Muscle layer of duodenum (tissue), 2 donors: Measurements from ENCODE around the gene CEP19.
"Not testable (repeated sequence)": the region's sequence is repeated elsewhere in the genome, so short reads cannot be mapped to it uniquely, and the experiment has no call there.

Experiments used
- H3K27ac ChIP-seq: one replicate; pipeline ENCODE4 v1.7.0; 2013; ENCODE audit warnings: mild to moderate bottlenecking, low read length
- H3K27me3 ChIP-seq: one replicate; pipeline ENCODE4 v1.7.0; 2013; ENCODE audit warnings: low read depth, mild to moderate bottlenecking, control low read depth, low read length
- H3K36me3 ChIP-seq, 2 donors: one replicate each; pipeline ENCODE4 v1.7.0; 2013; ENCODE audit warnings: low read length in 2 of 2, control low read depth in 1 of 2, mild to moderate bottlenecking in 1 of 2; ENCODE audit not compliant: insufficient read depth in 2 of 2, control insufficient read depth in 1 of 2
- H3K4me1 ChIP-seq, 2 donors: one replicate each; pipeline ENCODE4 v1.7.0; 2013; ENCODE audit warnings: low read length in 2 of 2, mild to moderate bottlenecking in 2 of 2, control low read depth in 1 of 2, moderate library complexity in 1 of 2; ENCODE audit not compliant: insufficient read depth in 2 of 2, control insufficient read depth in 1 of 2
- H3K4me3 ChIP-seq, 2 donors: one replicate each; pipeline ENCODE4 v1.7.0; 2013; ENCODE audit warnings: low read length in 2 of 2, low read depth in 1 of 2, mild to moderate bottlenecking in 1 of 2
- H3K9me3 ChIP-seq, 2 donors: one replicate each; pipeline ENCODE4 v1.7.0; 2013; ENCODE audit warnings: low read length in 2 of 2, control low read depth in 1 of 2, mild to moderate bottlenecking in 1 of 2; ENCODE audit not compliant: control insufficient read depth in 1 of 2
- donor health status: healthy.

CEP19 gene, protein sequence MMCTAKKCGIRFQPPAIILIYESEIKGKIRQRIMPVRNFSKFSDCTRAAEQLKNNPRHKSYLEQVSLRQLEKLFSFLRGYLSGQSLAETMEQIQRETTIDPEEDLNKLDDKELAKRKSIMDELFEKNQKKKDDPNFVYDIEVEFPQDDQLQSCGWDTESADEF

GRCh38 chr3:196711838-196712513 lies at the start of gene CEP19, which contains the start of gene PIGX:
TSS of gene CEP19 (minus strand) at chr3:196712250. CDS start at chr3:196708657, 3,593 bp downstream.
TSS of gene PIGX (plus strand) at chr3:196712377.
- Histone ChIP-seq H3K27ac (peak within 1 kb of the TSS; percentile 91), H3K36me3 (no peaks in the 10 kb centered on the region), H3K4me3 (peak within 1 kb of the TSS; percentile 87 to 95), H3K4me1 (peaks cover 0 to 14% of the 10 kb centered on the region in 2 donors), H3K27me3 (no peaks in the 10 kb centered on the region), H3K9me3 (no peaks in the 10 kb centered on the region)

GRCh38 chr3:196757876-196758739 lies 46.1 kb upstream of the CEP19 start:
- Histone ChIP-seq H3K4me3 (no peak overlapping the region), H3K27me3 (no peaks in the 10 kb centered on the region), H3K4me1 (peaks cover 7% of the 10 kb centered on the region in 2 donors), H3K9me3 (peaks cover 0 to 4% of the 10 kb centered on the region in 2 donors), H3K36me3 (peaks cover 0 to 7% of the 10 kb centered on the region in 2 donors), H3K27ac (no peak overlapping the region)

- Histone ChIP-seq H3K9me3 (peaks cover 0 to 4% of the 10 kb centered on the region in 2 donors), H3K27me3 (no peaks in the 10 kb centered on the region), H3K36me3 (peaks cover 0 to 7% of the 10 kb centered on the region in 2 donors), H3K4me3 (no peak overlapping the region), H3K4me1 (peaks cover 7% of the 10 kb centered on the region in 2 donors), H3K27ac (no peak overlapping the region)
These were observed 44.7 kb upstream of the CEP19 start for GRCh38 chr3:196756732-196757131.

- no peaks in the 10 kb centered on the region for H3K27me3 ChIP-seq
- no peak overlapping the region for H3K4me3 ChIP-seq
- H3K9me3 ChIP-seq, result peaks cover 0 to 4% of the 10 kb centered on the region in 2 donors
- no peak overlapping the region for H3K27ac ChIP-seq
- peaks cover 0 to 7% of the 10 kb centered on the region in 2 donors for H3K36me3 ChIP-seq
- H3K4me1 ChIP-seq, result peaks cover 7% of the 10 kb centered on the region in 2 donors
These were observed 42.3 kb upstream of the CEP19 start for GRCh38 chr3:196754091-196754981.

- Histone ChIP-seq H3K27ac (no peak overlapping the region), H3K9me3 (peaks cover 0 to 4% of the 10 kb centered on the region in 2 donors), H3K4me3 (no peak overlapping the region)
These were observed 41.2 kb upstream of the CEP19 start for GRCh38 chr3:196753201-196753600.

GRCh38 chr3:196749125-196749524 lies 37.1 kb upstream of the CEP19 start:
- Histone ChIP-seq H3K9me3 (no peaks in the 10 kb centered on the region), H3K36me3 (no peaks in the 10 kb centered on the region), H3K4me1 (peaks cover 1 to 4% of the 10 kb centered on the region in 2 donors), H3K27me3 (no peaks in the 10 kb centered on the region), H3K27ac (no peak overlapping the region), H3K4me3 (no peak overlapping the region)

More at GRCh38 chr3:196753201-196753600, 41.2 kb upstream of the CEP19 start:
- Histone ChIP-seq H3K36me3 (peaks cover 0 to 7% of the 10 kb centered on the region in 2 donors), H3K4me1 (peaks cover 7% of the 10 kb centered on the region in 2 donors), H3K27me3 (no peaks in the 10 kb centered on the region)

DNA sequence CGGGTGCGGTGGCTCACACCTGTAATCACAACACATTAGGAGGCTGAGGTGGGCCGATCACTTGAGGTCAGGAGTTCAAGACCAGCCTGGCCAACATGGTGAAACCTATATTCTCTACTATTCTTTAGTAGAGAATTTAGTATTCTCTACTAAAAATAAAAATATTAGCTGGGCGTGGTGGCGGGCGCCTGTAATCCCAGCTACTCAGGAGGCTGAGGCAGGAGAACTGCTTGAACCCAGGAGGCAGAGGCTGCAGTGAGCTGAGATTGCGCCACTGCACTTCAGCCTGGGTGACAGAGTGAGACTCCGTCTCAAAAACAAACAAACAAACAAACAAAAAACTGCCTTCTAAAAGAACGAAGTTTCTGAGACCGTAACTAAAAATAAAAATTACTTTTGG lies 31.5 kb upstream of the CEP19 start:
- H3K27ac ChIP-seq, H3K4me3 ChIP-seq, H3K27me3 ChIP-seq, H3K9me3 ChIP-seq: not testable (repeated sequence)
- peaks cover 0 to 20% of the 10 kb centered on the region in 2 donors for H3K4me1 ChIP-seq
- H3K36me3 ChIP-seq, result peaks cover 0 to 10% of the 10 kb centered on the region in 2 donors

DNA sequence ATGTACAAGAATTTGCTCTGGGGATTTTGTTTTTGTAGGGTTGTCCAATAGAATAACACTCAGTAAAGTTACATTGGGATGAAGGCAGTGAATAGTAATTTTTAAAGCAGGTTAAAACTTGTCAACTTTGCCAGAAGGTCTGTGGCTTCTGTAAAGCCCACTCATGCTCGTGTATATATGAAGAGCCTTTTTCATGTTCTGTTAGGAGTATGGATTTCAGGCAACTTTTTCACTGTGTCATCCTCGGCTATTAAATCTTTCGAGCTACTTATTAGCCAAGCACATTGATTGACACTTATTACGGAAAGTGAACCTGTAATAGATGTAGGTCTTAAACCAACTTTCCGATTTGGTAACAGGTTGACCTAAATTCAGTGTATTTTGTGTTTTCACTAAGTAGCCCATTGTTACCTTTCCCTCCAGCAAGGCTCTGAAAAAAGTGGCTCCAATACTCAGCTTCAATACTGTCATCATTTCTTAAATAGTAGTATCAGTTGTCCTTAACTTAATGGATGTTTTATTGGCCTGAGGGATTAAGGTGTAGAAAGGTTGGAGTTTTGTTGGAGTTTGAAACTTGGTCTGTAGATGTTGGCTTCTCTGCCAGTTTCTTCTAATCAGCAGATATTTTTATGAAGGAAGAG lies 29.3 kb upstream of the CEP19 start:
- Histone ChIP-seq H3K27me3 (no peaks in the 10 kb centered on the region), H3K27ac (peak overlapping the region; percentile 99), H3K4me1 (peaks cover 0 to 20% of the 10 kb centered on the region in 2 donors), H3K9me3 (no peaks in the 10 kb centered on the region), H3K4me3 (peak overlapping the region; percentile 90 to 91), H3K36me3 (peaks cover 0 to 10% of the 10 kb centered on the region in 2 donors)

- Histone ChIP-seq H3K27me3 (no peaks in the 10 kb centered on the region), H3K4me1 (peaks cover 0 to 20% of the 10 kb centered on the region in 2 donors)
These were observed 28.6 kb upstream of the CEP19 start for GRCh38 chr3:196740481-196741248.

More at GRCh38 chr3:196740481-196741248, 28.6 kb upstream of the CEP19 start:
- peak overlapping the region; percentile 90 to 91 for H3K4me3 ChIP-seq
- H3K27ac ChIP-seq, result peak overlapping the region; percentile 99
- H3K36me3 ChIP-seq, result peaks cover 0 to 10% of the 10 kb centered on the region in 2 donors
- H3K9me3 ChIP-seq, result no peaks in the 10 kb centered on the region
